ENCODE data around the gene PHF2. TPM values are rescaled to one million over a fixed set of nuclear protein-coding genes. Genes with fewer than 3 reads are reported as not detected.

The PHF2 gene
- total and polyA plus RNA-seq, 9 of the 15 experiments (the other 6 are each of a cell fraction or from before 2014, with no cell fraction given) = 0.37 to 14.4 (median 8.1) TPM

DNA sequence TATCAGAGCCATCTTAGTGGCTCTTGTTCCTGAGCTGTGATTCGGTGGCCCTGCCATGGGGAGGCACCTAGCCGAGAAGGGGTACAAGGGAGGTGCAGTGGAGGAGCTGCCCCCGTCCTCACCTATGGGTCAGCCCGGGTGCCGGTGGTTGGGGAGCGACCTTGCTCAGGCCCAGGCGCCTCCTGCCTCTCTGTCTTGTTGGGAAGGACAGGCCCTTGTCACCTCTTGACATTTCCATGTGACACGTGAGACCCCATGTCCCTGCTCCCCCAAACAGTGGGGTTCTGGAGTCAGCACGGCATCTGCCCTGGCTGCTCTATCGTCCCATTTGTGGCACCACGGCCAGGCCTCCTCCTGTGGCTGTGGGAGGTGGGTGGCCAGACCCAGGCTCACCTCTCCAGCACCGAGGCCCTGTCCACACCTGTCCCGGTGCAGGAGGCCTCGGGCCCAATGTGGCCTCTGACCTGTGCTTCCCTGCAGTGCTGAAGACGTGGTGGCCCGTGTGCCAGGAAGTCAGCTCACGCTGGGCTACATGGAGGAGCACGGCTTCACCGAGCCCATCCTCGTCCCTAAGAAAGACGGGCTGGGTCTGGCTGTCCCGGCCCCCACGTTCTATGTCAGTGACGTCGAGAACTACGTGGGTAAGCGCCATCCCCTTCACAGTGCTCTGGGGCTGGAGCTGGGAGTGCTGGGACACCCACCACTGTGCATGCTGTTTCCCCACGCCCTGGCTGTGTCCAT is 68.9 kb downstream of the PHF2 start (continued):
- TF ChIP-seq NFE2 (IDR thresholded peaks at IDR 0.05; ENCODE audit: low read depth) (no peak), PCBP2 (IDR thresholded peaks at IDR 0.05; ENCODE audit: low read depth, low read length, poor library complexity, severe bottlenecking) (no peak), TBP (optimal IDR thresholded peaks at IDR 0.05; ENCODE audit: low read depth, low read length) (no peak), ZNF561 (CRISPR knock-in tag; conservative IDR thresholded peaks at IDR 0.05) (no peak)

GRCh38 chr9:93645921-93646639 is 69.7 kb downstream of the PHF2 start:
- Histone ChIP-seq H4K20me1 (replicated peaks; ENCODE audit: control insufficient read depth, insufficient read depth, low read length) (no peaks in the 10 kb centered on the region), H2AFZ (ENCODE audit: low read depth, low read length) (no peak overlapping the region), H3K9me1 (ENCODE audit: control insufficient read depth, insufficient read depth, low read length) (no peaks in the 10 kb centered on the region), H3K9ac (ENCODE audit: insufficient read depth in 1 of 2, low read depth in 2 of 2, low read length in 2 of 2) (peak overlapping the region in 1 of 2 experiments; percentile 9; a peak in 1 of 4 replicates), H3K4me1 (replicated peaks in 1 of 2; ENCODE audit: control insufficient read depth in 2 of 2, insufficient read depth in 2 of 2, low read length in 2 of 2) (peaks cover 0 to 7% of the 10 kb centered on the region in 2 experiments; a peak in 2 of 5 replicates), H3K4me3 (no peak overlapping the region), H3K9me3 (replicated peaks; ENCODE audit: control insufficient read depth, insufficient read depth, low read depth, low read length) (no peaks in the 10 kb centered on the region; the same call in 1 of the 2 replicates), H3K4me2 (ENCODE audit: insufficient read depth, low read length) (no peak overlapping the region), H3K27ac (ENCODE audit: extremely low read depth, low read depth, low read length) (no peak overlapping the region), H3K27me3 (ENCODE audit: control insufficient read depth in 2 of 2, insufficient read depth in 2 of 2, low read length in 2 of 2) (no peaks in the 10 kb centered on the region), H3K36me3 (ENCODE audit: control insufficient read depth, insufficient read depth, low read length) (peaks cover 34% of the 10 kb centered on the region), H3K79me2 (ENCODE audit: control insufficient read depth, insufficient read depth, low read length) (no peaks in the 10 kb centered on the region)
- BruUV-seq (replicated peaks) = no TSS peak
- TF ChIP-seq CHD1 (IDR thresholded peaks at IDR 0.05; ENCODE audit: low read length) (no peak), ZNF512 (tag; IDR thresholded peaks at IDR 0.05) (no peak), ZNF780A (CRISPR knock-in tag; IDR thresholded peaks at IDR 0.05) (no peak), ZFP30 (CRISPR knock-in tag; IDR thresholded peaks at IDR 0.05; ENCODE audit: borderline replicate concordance) (no peak), POLR2G (IDR thresholded peaks at IDR 0.05; ENCODE audit: low read depth, low read length) (0 out of 2 replicates have a peak, but pooled peaks have one; percentile 15), TAL1 (IDR thresholded peaks at IDR 0.05) (no peak), UBTF (IDR thresholded peaks at IDR 0.05; ENCODE audit: borderline replicate concordance in 1 of 2, low read depth in 2 of 2, low read length in 2 of 2) (no peak), POLR2B (IDR thresholded peaks at IDR 0.05; ENCODE audit: low read depth, partially characterized antibody) (no peak)
- 86% methylated on average over 11 of the region's 12 CpGs for WGBS (ENCODE audit: insufficient coverage, low coverage, missing lambda C conversion rate)
- ATAC-seq (no peak), DNase-seq (ENCODE audit: extremely low read depth in 1 of 4, low spot score in 3 of 4) (no peak), FAIRE-seq (no peak)
- ChIA-PET POLR2A (no interaction called here), CTCF (ENCODE audit: low intra/inter-chr PET ratio) (no interaction called here)
- in situ Hi-C loops (cut with MboI) = no loop called here
- intact Hi-C loops (cut with micrococcal nuclease) = no loop called here
